Endometrial microvascular endothelial cells (primary cell): ENCODE data around the gene KLHDC10. TPM values are rescaled to one million over a fixed set of nuclear protein-coding genes. Genes with fewer than 3 reads are reported as not detected.

Source experiments
- in situ Hi-C: cut with HindIII; loops from 2 replicates; pipeline ENCODE4 v1.10.0; 2017; ENCODE audit warnings: low sequenced_read_pairs, low pct_unique_long_range_greater_than_20kb; ENCODE audit errors: inconsistent ontology term
- total RNA-seq: library from RNA; depleted of rRNA; stranded (reverse); fragments of >200 nt; gene quantifications from one replicate; pipeline ENCODE4 v1.2.3, GENCODE V29; 2015; ENCODE audit errors: inconsistent ontology term

KLHDC10 gene
- total RNA-seq, 1 donor from 2014 or later, result 18.3 TPM

DNA sequence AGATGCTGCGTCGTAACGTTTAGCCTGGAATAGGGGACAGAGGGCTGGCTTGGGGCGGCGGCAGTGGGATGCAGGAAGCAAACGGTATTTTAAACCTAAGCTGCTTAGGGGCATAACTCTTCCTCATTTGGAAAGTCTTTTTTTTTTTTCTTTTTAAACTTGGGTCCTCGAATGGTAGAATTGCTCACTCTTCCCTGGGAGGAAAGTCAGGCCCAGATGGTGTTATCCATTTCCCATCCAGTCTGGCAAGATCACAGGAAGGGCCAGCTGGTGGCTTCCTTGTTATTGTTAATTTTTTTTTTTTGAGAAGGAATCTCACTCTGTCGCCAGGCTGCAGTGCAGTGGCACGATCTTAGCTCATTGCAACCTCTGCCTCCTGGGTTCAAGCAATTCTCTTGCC lies 78.2 kb downstream of the KLHDC10 start:
- in situ Hi-C loops, result no loop called here

DNA sequence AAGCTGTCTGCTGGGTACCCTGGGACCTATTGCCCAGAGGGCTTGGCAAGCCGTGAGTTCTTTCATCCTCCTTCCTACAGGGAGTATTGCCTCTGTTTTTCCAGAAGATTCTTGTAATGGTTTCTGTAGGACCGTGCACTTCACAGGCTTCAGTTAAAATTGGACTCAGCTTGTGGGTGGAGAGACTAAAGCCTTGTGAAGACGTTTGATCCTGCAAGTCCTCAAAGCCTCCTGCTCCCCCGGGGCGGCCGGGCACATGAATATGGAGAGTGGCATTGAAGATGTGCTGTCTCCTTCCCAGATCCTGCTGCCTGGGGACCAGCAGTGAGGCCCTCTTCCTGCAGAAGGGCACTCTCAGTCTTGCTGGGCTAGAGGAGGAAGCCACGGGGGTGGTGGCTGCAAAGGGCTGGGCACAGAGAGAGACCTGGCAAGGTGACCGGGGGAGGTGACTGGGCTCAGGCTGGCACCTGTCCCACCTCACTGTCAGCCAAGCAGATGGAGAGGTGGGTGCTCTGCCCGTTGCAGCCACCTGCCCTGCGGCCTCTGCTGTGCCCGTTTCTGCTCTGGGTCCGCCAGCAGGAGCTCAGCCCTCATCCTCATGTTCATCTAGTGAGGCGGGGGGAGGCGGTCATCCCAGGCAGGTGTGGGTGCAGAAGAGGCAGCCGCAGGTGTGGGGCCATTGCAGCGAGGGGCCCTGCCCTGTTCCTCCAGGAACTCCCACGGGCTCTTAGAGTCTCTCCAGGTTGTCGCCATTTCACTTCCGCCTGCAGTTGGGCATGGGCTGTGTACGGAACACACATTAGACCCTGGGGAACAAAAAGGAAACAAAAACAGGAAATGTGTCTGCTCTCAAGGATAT lies 79.2 kb downstream of the KLHDC10 start:
- in situ Hi-C loops, result no loop called here

DNA sequence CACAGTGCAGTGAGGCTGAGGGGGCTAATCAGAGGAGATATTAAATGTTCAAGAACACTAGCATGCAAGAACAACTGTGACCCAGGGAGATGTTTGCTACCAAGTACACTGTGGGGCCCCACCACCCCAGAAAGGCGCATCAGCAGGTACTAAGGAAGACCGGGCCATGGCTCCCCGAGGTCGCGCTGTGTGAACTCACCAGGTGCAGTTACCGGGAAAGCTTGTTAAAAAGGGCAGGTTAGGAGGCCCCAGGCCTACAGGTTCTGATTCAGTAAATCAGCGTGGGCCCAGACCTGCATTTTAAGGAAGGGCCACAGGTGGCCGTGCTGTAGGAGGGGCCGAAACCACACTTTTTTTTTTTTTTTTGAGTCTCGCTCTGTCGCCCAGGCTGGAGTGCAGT lies 80.3 kb downstream of the KLHDC10 start:
- in situ Hi-C loops, result no loop called here

DNA sequence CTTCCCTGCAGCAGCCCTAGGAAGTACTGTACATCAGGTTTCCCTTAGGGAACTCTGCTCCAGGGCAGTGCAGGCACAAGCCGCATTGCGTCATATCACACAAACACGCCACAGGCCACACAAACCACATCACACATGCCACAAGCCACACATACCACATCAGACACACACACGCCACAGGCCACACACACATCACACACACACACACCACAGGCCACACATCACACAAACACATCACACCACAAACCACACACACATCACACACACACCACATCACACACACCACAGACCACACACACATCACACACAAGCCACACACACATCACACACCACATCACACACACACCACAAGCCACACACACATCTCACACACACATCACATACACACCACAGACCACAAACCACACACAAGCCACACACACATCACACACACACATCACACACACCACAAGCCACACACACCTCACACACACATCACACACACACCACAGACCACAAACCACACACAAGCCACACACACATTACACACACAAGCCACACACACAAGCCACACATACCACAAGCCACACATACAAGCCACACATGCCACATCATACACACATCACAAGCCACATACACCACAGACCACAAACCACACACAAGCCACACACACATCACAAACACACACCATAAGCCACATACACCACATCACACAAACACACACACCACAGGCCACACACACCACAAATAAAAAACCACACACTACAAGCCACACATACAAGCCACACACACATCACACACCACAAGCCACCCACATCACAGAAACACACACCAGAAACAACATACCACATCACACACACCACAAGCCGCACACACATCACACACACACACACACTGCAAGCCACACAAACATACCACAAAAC lies 81.5 kb downstream of the KLHDC10 start:
- in situ Hi-C loops, result no loop called here

DNA sequence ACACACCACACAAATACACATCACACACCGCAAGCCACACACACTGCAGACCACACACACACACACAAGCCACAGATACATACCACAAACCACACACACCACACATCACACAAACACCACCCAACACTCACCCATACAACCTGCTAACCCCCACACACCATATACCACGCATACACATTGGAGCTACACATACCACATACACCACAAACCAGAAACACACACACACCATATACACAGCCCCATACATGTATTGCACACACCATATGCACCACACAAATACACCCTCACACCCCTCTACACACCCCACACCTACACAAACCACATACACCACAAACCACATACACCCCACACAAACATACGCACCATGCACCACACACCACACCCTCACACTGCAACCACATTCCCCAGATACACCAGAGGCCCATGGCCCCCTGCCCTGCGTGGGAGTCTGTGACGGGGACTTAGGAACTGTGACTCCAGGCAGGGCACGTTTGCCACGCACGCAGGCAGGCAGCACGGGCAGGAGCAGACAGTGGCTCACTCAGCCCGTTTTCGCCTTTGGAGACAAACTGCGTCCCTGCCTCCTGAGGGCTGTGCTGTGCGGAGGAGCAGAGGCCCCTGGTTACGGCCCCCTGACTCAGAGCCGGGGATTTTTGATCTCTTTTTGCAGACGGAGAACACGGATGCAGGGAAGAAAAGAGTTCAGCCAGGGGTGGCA lies 82.3 kb downstream of the KLHDC10 start:
- in situ Hi-C loops, result no loop called here

DNA sequence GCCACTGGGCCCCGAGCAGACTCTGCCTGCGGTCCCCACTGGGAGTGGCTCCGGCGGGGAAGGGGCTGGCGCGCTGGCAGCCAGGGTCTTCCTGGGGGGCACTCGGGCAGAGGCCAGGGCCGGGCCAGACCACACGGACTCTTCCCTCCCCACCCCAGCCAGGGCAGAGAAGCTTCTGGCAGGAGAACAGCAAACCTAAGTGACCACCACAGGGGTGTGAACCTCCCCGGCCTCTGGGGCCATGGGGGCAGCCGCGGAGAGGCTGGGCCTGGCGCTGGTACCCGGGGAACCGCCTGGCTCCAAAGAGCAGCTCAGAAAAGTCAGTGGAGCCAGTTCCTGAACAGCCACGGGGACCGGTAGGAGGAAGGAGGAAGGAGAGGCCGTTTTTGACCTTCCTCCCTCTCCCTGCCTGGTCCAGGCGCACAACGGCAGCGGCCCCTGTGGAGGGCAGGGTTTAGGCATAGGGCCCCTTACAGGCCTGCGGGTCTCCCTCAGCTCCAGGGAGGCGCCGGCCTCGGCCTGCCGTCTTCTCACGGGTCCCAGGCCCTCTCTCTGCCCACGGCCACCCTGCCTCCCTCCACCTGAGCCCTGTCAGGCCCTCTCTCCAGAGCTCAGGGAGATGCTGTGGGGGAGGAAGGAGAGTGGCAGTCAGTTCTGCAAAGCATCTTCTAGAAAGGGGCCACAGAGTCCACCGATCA lies 83.0 kb downstream of the KLHDC10 start:
- in situ Hi-C loops, result no loop called here

DNA sequence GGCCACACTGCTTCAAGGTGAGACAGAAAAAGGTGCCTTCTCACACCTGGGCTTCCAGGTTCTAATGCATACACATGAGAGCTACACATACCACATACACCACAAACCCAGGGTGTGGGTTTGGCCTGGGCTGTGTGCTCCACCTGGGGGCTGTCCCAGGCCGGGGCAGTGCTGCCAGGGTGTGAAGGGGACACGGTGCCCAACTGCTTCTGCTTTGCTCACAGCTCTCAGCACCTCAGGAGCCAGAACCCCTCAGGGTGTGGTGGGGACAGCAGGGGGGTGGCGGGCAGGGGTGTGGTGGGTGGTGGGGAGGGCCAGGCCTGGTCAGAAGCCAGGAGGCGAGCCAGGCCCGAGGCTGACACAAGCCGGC lies 83.8 kb downstream of the KLHDC10 start:
- in situ Hi-C loops, result no loop called here

DNA sequence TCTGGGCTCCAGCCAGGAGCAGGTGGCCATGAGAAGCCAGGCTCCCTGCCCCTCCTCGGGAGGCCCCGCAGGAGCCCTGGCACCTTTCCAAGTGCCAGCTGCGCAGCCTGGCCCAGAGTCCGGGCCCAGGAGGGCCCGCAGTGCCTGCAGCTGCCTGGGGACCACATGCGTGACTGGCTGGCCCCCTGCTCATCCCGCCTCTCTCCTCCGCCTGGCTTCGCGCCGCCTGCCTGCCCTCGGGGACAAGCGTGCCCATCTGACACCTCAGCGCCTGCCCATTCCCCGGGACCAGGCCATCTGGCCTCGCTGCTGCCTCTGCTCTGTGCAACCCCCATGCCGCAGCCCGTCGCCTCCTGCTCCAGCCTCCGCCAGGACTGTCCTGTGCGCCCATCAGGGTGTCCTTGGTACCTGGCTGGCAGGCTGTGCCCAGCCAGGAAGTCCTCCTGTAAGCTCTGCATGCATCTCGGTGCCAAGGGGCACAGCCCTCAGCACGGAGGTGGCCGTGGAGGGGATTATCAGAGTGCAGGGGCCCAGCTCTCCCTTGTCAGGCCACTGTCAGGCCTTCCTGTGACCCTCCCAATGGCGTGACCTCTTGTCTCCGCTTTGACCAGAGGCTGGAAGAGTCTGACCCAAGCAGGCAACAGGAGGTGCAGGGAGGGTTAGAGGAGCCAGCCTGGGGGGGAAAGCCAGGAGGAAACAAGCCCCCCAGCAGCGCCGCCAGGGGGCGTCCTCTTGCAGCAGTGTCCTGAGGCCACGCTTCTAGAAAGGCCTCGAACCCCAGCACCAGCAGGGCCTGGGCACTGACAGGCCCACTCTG lies 84.4 kb downstream of the KLHDC10 start:
- in situ Hi-C loops, result no loop called here

DNA sequence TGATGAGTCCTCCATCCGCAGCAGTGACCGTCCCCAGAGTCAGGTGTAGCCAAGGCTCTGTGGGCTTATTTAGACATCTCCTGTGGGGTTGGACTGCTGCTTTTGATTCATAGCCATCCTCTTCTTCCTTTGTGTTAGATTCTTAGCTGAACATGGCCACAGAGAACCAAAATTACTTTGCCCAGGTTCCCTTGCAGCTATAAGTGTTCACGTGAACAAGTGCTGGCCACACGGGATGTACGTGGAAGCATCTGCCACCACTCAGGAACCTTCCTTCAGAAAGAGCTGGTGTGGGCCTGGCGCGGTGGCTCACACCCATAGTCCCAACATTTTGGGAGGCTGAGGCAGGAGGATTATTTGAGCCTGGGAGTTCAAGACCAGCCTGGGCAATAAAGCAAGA lies 85.8 kb downstream of the KLHDC10 start:
- in situ Hi-C loops, result no loop called here

DNA sequence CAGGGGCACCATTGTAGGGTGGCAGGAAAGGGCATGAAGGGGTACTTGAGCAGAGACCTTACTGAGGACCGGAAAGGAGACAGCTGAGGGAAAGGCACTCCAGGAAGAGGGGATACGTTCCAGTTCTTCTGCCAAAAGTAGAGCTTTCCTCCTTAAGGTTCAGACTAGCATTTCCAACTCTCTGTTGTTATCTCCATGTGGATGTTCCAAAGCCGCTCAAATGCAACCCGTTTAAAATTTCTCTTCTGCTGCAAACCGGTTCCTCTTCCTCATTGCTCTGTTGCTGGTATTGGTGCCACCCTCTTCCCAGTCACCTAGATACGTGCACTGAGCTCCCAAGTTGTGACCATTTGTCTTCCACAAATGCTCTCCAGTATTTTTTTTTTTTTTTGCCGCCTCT lies 87.4 kb downstream of the KLHDC10 start:
- in situ Hi-C loops, result no loop called here

DNA sequence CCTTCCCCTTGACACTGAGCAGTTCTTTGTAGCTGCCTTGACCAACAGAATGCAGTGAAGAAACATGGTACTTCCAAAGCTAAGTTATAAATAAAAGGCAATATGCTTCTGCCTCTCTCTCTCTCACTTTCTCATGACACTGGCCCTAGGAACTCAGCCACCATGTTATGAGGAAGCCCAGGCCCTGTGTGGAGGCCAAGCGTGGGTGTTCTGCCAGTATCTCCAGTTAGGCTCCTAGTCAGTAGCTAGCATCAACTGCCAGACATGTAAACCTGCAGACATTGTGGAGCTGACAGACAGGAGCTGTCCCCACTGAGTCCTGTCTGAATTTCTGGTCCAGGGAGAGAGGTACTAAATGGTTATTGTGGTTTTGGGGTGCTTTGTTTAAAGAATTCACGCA lies 89.7 kb downstream of the KLHDC10 start:
- in situ Hi-C loops, result no loop called here

DNA sequence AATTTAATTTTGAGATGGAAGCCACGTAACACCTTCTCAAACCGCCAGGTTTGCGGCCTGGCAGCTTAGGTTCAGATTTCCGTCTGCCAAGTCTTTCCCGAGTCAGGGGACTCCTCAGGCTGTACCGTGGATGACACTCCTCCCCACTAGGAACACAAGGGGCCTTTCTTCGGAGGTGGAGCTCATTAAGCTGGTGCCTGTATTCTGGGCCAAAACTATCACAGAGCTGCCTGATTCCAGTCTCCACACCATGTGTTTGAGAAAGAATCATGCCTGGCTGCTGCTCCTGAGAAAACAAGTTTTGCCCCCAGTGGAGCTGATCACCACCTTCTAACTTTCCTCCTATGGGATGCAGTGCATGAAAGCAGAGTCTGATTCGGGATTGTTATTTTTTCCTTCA lies 90.1 kb downstream of the KLHDC10 start:
- in situ Hi-C loops, result no loop called here

DNA sequence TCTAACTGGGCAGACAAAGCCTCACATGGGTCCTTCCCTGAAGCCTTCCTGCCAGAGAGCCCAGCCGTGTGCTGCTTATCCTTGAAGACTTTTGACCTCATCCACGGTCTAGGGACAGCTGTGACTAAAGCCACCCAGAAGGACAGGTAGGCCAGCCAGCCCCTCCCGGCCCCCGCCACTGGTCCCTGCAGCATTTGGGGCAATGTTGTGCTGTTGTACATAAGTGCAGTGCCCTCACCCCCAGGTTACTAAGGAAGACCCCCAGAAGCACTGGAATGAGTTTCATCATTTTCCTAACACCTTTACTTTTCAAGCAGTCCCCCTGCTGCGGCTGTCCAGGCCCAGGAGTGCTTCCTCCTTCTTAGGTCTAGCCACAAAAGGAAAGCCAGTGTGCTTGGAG lies 91.9 kb downstream of the KLHDC10 start:
- in situ Hi-C loops, result no loop called here

DNA sequence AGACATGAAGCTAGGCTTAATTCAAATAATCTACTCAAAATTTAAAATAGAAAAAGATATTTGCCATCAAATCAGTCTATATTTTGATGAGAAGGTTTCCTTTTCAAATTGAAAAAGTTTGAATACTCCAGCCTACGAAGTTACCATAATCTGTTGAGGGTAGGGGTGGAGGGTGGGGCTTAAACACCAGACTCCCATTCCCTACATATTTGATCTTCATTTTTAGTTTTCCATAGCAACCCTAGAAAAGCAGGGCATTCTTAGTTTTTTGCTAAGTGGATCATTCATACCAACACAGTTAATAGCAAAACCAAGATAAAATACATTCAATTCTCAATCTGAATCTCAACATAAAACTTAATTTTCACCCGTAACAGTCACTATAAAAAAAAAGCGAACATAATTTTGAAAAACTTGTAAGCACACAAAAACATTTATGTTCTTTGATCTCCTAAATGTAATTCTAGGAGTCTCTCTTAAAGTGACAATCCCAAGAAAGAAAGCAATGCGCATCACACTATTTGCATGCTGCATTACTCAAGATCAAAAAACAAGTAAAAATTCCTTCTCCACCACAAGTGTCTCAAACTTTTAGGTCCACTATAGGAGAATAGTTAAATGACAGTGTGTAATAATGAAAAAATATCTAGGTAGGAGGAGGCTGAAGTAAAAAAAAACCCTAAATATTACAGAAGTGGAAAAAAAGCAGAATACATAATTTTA lies 104.1 kb downstream of the KLHDC10 start:
- in situ Hi-C loops, result no loop called here

DNA sequence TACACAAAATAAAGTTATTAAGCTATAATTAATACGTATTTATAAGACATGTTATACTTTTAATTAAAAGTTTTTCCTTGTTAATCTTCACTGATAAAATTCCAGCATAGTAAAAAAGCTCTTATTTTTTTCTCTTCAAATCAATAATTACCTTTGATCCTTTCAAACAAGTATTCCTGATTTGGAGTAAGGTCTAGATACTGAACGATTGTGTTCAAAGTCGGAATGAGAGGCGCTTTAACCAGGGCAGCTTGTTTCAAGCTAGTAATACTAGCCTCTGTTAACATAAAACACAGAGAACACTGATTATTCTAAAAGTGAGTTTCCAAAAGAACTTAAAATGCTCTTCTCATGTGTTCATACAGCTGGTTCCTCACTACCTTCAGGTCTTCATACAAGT lies 107.9 kb downstream of the KLHDC10 start:
- in situ Hi-C loops, result no loop called here

DNA sequence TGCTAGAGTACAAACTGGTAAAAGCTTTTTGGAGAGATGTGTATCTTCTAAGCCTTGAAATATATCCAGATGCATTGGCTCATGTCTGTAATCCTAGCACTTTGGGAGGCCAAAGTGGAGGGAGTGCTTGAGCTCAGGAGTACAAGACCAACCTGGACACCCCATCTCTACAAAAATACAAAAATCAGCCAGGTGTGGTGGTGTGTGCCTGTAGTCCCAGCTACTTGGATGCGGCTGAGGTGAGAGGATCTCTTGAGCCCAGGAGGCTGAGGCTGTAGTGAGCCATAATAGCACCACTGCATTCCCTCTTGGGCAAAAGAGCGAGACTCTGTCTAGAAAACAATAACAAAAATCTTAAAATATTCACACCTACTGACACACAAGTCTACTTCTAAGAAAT lies 109.3 kb downstream of the KLHDC10 start:
- in situ Hi-C loops, result no loop called here

DNA sequence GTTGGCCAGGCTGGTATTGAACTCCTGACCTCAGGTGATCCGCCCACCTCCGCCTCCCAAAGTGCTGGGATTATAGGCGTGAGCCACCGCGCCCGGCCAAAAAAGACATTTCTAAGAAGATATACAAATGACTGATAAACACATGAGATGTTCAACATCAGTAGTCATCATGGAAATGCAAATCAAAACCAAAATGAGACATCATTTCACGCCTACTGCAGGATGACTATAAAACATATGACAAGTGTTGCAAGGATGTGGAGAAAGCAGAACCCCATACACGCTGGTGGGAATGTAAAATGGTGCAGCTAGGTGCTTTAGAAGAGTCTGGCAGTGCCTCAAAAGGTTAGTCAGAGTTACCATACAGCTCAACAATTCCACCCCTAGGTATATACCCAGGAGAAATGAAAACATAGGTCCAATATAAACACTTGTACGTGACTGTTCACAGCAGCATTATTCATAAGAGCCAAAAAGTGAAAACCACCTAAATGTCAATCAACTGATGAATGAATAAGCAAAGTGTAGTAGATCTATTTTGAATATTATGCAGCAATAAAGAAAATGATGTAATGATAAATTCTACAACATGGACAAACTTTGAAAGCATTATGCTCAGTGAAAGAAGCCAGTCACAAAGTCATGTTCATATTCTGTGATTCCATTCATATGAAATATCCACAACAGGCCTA lies 110.4 kb downstream of the KLHDC10 start:
- in situ Hi-C loops, result no loop called here
